HG03378 (cell line): ENCODE data around the gene ANKRD53.
"Not testable (repeated sequence)": the region's sequence is repeated elsewhere in the genome, so short reads cannot be mapped to it uniquely, and the experiment has no call there.

Experiments
- ATAC-seq: cut with Tn5 transposase; IDR thresholded peaks from one replicate; pipeline ENCODE4 v1.9.1; 2021; ENCODE audit warnings: mild to moderate bottlenecking, moderate library complexity; ENCODE audit not compliant: unreplicated experiment

Gene ANKRD53

GRCh38 chr2:70988151-70988550, 9.7 kb downstream of the ANKRD53 start:
- no peak for ATAC-seq

- no peak for ATAC-seq
These were observed 10.6 kb downstream of the ANKRD53 start for GRCh38 chr2:70988726-70989648.

DNA sequence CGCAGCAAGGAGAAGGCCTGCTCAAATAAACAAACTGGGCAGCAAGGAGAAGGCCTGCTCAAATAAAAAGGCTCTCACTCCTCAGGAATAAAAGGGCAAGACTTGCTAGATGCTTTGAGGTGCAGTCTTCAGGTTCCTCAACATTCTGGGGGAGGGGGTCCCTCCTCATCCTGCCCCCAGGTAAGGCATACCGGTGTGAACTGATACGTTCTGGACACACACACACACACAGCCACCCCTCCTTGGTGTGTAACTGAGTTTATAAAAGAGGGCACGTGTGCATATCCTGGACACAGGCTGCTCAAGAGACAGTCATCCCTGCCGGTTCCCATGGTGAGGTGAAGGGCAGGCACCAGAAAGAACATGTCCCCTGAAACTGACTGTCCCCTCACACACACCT, 11.8 kb downstream of the ANKRD53 start:
- ATAC-seq = no peak

- no peak for ATAC-seq
These were observed 12.7 kb downstream of the ANKRD53 start for GRCh38 chr2:70991142-70991541.

GRCh38 chr2:70991742-70992141, 13.3 kb downstream of the ANKRD53 start:
- ATAC-seq = no peak

- ATAC-seq = no peak
These were observed 14.8 kb downstream of the ANKRD53 start for GRCh38 chr2:70992945-70993853.

GRCh38 chr2:70994009-70994698, 15.7 kb downstream of the ANKRD53 start:
- ATAC-seq = peak; percentile 12

DNA sequence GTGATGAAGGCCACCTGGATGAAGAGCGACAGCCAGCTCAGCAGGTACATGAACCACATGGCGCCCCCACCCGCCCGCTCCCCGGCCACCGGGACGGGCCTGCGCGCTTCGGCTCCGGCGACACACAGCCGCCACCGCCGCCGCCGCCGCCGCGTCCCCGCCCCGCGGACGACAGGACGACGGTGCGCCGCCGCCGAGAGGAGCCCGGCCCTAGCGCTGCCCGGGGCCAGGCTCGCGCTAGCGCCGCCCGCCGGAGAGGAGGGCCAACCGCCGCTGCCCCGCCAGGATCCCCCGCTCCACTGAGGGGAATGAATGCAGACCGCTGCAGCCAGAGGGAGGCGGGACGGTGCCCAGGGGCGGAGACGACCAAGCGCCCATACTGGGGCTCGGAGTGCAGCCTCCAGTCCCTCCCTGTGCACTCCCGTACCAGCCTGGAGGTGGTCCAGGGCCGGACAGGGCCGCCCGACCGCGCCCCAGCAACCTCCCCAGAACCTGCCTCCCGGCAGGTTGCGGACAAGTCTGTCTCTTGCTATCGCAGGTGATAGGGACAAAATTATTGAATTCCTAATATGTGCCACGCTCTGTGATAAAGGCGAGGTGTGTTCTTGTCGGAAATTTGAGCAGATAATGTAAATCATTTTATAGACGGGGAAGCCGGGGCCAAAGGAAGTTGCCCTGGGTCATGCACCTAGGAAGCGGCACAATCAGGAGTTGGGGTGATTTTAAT, 16.4 kb downstream of the ANKRD53 start, which contains the start of gene TEX261:
Gene TEX261, minus strand, starts transcription at position 175 of the 727 bp plus-strand sequence. Its CDS starts 116 bp downstream, at position 59.
- ATAC-seq = peak; percentile 81

- peak; percentile 46 for ATAC-seq
These were observed 16.9 kb downstream of the ANKRD53 start for GRCh38 chr2:70995426-70995729.

- ATAC-seq = not testable (repeated sequence)
These were observed 20.5 kb downstream of the ANKRD53 start for GRCh38 chr2:70998885-70999284.

DNA sequence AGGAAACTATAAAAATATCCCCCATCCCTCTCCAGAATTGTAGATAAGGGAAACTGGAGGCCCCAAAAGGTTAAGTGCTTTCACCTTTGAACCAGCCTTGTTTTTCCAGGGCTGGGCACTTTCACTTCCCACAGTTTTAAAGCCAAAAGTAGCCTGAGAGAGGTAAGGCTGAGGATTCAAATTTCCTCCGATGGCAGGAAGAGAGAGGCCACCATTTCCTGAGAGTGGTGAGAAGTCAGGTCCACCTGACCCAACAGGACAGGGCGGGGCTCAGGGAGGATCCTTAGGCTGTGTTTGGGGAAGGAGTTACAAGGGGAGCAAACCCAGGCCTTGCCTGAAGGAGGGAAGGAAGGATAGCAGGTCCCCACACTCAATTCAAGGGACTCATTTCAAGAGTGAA, 20.9 kb downstream of the ANKRD53 start:
- no peak for ATAC-seq

DNA sequence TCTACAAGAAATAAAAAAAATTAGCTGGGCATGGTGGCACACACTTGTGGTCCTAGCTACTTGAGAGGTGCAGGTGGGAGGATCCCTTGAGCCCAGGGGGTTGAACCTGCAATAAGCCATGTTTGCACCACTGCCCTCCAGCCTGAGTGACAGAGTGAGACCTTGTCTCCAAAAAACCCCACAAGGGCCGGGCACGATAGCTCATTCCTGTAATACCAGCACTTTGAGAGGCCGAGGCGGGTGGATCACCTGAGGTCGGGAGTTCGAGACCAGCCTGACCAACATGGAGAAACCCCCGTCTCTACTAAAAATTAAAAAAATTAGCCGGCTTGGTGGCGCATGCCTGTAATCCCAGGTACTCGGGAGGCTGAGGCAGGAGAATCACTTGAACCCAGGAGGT, 21.5 kb downstream of the ANKRD53 start:
- not testable (repeated sequence) for ATAC-seq

GRCh38 chr2:71000780-71001591, 22.6 kb downstream of the ANKRD53 start:
- peak; percentile 87 for ATAC-seq

DNA sequence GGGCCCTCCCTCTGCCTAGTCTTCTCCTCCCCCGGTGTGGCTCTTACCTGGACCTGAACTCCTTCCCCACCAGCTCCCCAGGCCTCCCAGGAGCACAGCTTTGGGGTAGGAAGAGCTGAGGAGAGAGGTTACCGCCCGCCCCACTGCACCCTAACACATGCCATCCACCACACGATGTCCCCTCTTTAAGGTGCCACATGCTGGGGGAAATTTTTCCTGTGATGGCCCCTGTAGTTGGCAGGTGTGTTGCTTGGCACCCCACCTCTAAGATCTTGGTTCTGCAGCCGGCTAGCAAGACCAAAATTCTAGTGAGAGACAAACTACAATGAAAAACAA, 23.1 kb downstream of the ANKRD53 start:
- no peak for ATAC-seq

DNA sequence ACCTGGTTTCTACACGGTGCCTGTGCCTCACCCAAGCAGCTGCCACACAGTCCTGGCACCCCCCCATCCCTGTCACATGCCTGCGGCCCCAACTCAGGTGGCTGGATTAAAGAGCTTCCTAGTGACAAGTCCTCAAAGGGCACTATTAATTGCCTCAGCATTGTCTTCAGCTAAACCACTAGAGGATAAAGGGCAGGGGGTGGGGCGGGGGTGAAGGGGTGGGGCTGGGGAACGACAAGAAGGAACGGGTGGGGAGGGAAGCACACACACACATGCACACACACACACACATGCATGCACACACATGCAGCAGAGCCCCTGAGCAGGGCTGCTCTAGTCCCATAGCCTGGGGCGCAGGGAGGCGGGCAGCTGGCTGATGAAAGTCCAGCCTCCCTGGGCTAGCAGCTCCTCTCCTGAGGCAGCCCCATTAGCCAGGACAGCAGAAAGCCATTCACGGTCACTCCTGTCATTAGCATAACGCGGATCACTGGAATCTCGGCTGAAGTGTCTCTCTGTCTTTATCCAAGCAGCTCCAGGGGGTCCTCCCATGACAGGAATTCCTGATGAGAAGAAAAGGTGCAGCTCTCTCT, 23.6 kb downstream of the ANKRD53 start:
- no peak for ATAC-seq

- no peak for ATAC-seq
These were observed 25.0 kb downstream of the ANKRD53 start for GRCh38 chr2:71003396-71003795.

DNA sequence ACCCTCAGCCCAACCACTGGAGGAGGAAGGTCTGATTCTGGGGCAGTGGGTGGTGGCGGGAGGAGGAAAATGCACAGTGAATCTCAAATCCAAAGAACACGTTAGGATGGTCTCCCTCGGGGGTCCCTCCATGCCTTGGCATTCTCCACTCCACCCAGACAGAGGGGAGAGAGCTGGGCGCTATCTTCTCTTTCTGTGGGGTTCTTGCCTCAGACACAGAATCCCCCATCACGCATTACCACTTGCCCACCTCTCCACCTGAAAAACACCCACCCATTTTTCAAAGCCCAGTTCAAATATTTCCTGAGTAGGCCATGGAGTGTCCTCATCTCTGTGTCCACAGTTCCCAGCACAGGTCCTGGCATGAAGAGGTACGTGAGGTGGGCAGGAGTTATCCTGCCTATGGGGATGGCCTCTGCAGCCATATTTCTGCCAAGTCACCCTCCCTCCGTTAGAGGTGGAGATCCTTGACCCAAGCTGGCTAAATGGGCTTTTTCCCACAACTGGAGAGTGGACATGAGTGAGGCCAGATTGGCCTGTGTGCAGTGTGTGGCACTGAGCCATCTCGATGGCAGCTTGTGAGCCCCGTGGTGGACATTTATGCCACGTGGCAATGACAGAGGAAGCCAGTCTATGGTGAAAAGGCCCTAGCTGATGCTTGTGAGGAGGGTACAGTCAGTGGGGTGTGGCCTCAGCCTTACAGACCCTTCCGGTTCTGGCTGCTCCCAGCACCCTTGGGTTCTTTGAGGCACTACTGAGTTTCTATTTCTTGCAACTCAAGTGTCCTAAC, 25.7 kb downstream of the ANKRD53 start:
- ATAC-seq = no peak

DNA sequence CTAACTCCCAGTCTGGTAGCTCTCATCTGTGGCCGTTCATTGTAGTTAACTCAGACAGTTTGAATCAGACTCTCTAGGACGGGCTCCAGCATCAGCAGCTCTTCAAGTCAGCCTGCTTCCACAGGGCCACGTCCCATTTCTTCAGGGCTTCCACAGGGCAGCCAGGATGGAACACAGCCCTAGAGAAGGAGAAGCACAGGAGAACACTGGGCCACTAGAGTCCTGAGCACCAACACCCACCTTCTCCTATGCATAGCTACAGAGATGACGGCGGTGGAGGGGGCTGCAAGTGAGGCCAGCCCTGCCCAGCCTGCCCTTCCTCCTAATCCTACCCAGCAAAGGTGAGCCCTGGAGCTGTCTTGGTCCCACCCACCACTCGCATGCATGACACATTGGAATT, 26.4 kb downstream of the ANKRD53 start:
- no peak for ATAC-seq
